HG03135 (cell line): ENCODE measurements around the gene USP5.
A peak's percentile ranks its signal among the peaks of the same experiment; 100 is the strongest.

ENCODE experiments used
- ATAC-seq: cut with Tn5 transposase; IDR thresholded peaks from one replicate; pipeline ENCODE4 v1.9.1; 2021; ENCODE audit warnings: mild to moderate bottlenecking, moderate library complexity; ENCODE audit not compliant: unreplicated experiment

Gene USP5

DNA sequence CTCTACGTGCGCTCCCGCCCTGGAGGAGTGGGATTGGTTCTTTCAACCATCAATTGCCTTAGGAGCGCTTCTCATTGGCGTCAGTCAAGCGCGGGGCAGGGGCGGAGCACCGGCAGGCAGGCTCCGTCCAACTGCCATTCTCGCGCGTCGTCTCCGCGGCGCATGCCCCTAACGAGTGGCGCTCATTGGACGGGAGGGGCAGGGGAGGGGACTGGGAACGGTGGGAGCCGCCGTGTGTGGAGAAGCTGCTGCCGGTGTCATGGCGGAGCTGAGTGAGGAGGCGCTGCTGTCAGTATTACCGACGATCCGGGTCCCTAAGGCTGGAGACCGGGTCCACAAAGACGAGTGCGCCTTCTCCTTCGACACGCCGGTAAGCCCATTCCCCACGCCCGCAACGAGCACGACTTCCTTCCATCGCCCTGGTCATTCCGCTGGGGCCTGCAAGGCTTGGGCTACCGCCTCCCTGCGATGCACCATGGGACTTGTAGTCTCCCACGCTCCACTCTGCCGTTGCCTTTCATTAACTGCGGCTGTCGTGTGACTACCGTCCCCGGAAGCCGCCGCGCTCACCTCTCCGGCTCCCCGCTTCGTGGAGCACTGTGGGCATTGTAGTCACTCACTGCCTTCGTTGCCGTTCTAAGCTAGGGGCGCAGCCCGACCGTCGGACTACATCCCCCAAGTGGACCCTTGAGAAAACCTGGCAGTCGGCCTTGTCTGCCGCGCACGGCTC is at the start of gene USP5:
TSS of gene USP5 (plus strand) at position 230 of the 730 bp plus-strand sequence. CDS start at position 260, 30 bp downstream.
- peak; percentile 70 for ATAC-seq

GRCh38 chr12:6807170-6807569 is 44.8 kb upstream of the USP5 start:
- ATAC-seq, result no peak

DNA sequence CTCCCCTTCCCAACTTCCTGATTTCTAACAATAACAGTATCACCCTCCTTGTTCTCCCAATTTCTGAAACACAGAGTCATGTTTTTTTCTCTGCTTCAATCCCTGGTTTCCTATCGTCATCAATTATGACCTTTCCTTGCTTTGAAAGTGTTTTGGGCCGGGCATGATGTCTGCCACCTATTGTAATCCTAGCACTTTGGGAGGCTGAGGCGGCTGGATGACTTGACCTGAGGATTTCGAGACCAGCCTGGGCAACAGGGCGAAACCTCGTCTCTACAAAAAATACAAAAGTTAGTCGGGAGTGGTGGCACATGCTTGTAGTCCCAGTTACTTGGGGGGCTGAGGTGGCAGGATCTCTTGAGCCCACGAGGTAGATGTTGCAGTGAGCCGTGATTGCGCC is 42.9 kb upstream of the USP5 start:
- ATAC-seq, result no peak

DNA sequence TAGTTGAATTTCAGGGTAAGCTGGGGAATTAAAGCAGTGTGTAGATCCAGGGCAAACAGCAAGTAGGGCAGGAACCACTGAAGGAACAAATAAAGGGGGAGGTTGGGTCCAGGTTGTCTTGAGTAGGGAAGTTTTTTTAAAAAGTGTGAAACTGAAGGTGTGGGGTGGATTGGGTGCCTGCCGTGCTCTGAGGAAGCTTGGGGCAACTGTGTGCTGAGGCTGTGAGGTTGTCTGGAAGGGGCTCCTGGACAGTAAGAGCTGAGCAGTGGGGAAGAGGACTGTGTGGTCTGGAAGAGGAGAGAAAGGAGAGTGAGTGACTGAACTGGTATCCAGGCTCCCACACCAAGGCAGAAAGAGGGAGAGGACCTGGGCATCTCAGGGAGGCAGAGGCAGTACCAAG is 41.2 kb upstream of the USP5 start:
- ATAC-seq, result no peak

- no peak for ATAC-seq
Measured at GRCh38 chr12:6813363-6813762, 38.6 kb upstream of the USP5 start.

GRCh38 chr12:6816598-6816997 is 35.4 kb upstream of the USP5 start:
- no peak for ATAC-seq

DNA sequence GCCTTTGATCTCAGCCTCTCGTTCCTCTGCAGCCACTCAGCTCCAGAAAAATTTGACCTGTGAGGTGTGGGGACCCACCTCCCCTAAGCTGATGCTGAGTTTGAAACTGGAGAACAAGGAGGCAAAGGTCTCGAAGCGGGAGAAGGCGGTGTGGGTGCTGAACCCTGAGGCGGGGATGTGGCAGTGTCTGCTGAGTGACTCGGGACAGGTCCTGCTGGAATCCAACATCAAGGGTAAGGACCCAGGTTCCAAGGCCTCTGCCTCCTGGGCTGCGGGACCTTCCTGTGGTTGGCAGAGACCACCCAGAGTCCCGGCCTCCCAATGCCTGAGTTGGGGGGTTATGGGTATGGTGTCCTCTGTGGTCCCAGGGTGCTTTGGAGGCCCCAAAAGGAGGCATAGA is 34.9 kb upstream of the USP5 start:
- no peak for ATAC-seq

DNA sequence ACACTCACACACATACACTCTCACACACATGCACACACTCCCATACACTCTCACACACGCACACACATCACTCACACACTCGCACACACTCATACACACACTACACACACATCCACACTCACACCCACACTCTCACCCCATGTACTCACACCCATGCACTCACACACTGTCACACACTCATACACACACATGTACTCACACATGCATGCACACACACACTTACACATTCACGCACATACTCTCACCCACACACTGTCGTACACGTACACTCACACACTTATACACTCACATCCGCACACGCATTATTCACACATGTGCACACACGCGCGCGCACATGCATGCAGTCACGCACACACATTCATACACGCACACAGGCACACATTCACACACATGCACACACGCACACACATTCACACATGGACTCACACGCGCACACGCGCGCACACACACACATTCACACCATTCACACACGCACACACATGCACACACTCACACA is 34.2 kb upstream of the USP5 start:
- no peak for ATAC-seq

DNA sequence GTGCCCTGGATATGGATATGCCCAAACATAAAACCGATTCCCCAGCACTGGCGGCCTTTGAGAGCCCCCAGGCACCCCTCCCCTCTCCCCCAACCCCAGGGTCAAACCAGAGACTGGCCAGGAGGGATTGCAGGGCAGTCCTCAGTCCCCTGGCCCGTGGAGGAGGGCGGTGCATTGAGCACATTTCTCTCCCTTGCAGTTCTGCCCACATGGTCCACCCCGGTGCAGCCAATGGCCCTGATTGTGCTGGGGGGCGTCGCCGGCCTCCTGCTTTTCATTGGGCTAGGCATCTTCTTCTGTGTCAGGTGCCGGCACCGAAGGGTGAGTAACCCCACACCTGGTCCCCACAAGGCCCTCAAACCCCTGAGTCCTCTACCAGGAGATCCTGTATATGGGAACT is 33.7 kb upstream of the USP5 start:
- no peak for ATAC-seq

DNA sequence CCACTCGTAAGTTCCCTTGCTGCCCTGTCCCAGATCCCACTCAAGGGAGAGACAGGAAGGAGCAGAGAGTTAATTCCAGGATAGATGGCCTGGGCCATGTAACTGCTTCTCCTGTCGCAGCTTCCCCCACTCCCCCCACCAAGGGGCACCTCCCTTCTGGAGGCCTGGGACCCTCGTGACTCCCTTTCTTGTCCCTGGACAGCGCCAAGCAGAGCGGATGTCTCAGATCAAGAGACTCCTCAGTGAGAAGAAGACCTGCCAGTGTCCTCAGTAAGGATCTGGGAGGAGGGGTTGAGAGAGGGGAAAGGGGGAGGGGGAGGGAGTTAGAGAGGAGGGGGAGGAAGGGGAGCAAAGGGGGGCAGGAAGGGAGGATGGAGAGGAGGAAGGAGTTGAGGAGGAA is 33.3 kb upstream of the USP5 start:
- no peak for ATAC-seq

- no peak for ATAC-seq
Measured at GRCh38 chr12:6819106-6820030, 32.6 kb upstream of the USP5 start.

DNA sequence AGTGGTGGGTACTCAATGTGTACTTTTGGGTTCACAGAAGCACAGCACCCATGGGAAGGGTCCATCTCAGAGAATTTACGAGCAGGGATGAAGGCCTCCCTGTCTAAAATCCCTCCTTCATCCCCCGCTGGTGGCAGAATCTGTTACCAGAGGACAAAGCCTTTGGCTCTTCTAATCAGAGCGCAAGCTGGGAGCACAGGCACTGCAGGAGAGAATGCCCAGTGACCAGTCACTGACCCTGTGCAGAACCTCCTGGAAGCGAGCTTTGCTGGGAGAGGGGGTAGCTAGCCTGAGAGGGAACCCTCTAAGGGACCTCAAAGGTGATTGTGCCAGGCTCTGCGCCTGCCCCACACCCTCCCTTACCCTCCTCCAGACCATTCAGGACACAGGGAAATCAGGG is 31.8 kb upstream of the USP5 start:
- ATAC-seq, result no peak

- no peak for ATAC-seq
Measured at GRCh38 chr12:6821591-6822425, 30.1 kb upstream of the USP5 start, which contains the start of gene GPR162. TSS of gene GPR162 (plus strand) at chr12:6821821. CDS start at chr12:6823899, 2,078 bp downstream.

DNA sequence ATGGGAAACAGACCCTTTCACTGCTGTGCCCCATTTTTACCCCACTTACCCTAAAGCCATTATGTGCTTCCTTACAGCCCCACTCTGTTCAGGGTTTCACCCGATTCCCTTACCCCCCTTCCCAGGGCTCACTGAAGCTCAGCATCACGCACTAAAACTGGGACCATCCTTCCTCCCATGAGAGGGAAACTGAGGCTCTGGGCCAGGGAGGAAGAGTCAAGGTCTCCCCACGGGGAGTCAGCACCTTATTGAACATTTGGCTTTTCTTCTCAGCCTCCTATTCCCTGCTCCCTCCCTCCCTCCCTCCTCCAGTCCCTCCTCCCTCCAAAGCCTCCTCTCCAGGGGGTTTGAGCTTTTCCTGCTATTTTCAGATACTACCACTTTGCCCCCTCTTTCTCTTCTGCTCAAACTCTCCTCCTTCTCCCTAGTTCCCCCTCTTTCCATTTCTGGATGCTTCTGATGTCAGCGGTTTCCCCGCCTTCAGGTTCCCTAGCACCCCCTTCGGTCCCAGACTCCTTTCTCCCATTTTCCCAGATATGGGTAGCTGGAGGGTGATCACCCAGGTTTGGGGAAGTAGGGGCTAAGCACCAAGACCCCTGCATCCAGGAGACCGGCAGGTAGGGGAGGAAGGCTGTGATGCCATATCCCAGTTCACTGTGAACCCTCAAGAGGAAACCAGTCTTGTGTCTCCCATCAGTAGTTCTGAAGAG is 29.4 kb upstream of the USP5 start:
- ATAC-seq, result no peak

DNA sequence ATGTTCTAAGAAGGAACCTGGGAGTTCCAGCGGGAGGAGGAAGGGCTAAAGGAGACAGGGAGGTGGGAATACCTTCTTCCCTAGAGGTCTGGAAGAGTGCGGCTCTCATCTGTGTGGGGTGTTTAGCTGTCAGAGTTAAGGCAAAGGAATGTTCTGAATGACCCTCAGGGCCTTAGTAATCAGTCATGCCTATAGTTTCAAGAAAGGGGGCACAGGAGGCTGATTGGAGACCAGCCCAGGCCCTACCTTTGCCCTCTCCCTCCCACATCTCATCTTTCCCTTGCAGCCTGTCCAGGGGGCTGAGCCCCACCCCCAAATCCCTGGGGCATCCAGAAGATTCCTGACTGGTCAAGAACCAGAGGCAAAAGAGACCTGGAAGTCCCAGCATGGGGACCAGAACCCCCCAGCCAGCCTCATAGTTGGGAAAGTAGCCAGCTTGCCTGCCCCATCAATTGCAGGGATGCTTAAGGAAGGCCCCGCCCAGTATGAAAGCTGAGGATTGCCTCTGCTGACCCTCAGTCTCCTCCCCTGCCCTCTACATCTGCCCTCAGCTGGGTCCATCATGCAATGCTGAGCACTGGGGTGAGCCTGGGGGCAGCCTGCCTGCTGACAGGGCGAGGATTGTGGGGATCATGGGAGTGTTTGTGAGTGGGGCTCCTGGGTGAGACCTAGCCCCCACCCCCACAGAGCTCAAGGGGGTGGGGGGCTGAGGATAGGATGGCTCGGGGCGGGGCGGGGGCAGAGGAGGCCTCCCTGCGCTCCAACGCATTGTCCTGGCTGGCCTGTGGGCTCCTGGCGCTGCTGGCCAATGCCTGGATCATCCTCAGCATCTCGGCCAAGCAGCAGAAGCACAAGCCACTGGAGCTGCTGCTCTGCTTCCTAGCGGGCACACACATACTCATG is 28.5 kb upstream of the USP5 start:
- no peak for ATAC-seq

GRCh38 chr12:6824085-6824775 is 27.7 kb upstream of the USP5 start:
- ATAC-seq, result no peak

GRCh38 chr12:6824901-6825381 is 27.0 kb upstream of the USP5 start:
- ATAC-seq, result no peak

DNA sequence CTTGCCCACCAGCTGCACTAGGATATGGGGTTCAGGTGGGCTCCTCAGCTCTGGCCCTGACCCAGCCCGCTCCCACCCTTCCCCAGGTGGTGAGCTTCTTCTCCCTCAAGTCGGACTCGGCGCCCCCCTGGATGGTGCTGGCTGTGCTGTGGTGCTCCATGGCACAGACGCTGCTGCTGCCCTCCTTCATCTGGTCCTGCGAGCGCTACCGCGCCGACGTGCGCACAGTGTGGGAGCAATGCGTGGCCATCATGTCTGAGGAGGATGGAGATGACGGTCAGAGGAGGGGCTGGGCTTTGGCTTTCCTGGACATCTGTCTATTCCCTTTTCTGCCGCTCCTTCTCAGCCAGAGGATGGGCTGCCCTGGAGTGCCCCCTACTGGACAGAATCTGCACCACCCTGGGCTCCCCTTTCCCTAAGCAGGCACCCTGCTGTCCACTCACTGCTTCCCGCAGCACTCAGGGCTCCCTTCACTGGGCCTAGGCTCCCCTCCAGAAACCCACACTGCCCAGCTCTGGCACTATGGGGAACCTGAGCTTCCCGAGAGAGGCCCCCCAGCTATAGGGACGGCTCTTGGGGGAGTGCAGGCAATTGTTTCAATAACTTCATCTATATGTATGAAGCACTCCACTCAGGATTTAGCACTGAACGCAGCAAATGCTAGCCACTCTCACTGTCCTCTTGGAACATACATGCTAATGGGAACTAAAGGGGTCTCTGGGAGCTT is 26.4 kb upstream of the USP5 start:
- no peak for ATAC-seq
